ENCODE results near the gene ZNF614.

DNA sequence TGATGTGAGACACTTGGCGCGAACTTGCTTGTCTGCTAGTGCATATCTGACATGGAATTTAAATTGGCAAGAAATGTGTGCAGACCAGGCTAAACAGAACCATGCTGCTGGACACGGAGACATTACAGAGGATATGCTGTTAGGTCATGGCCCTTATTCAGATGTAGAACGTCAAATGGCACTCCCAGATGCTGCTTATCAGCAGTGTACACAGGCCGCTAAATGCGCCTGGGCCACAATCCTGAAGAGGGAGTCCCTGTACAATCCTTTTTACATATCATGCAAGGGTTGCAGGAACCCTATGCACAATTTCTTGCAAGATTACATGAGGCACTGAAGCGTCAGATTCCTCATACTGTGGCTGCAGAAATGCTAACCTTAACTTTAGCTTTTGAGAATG lies 50.8 kb downstream of the ZNF614 start:
- TF ChIP-seq, protein P1, sequence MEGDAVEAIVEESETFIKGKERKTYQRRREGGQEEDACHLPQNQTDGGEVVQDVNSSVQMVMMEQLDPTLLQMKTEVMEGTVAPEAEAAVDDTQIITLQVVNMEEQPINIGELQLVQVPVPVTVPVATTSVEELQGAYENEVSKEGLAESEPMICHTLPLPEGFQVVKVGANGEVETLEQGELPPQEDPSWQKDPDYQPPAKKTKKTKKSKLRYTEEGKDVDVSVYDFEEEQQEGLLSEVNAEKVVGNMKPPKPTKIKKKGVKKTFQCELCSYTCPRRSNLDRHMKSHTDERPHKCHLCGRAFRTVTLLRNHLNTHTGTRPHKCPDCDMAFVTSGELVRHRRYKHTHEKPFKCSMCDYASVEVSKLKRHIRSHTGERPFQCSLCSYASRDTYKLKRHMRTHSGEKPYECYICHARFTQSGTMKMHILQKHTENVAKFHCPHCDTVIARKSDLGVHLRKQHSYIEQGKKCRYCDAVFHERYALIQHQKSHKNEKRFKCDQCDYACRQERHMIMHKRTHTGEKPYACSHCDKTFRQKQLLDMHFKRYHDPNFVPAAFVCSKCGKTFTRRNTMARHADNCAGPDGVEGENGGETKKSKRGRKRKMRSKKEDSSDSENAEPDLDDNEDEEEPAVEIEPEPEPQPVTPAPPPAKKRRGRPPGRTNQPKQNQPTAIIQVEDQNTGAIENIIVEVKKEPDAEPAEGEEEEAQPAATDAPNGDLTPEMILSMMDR (conservative IDR thresholded peaks at IDR 0.05): no peak
- no peak for TF ChIP-seq EZH2 (IDR thresholded peaks at IDR 0.05; ENCODE audit: low read depth)

Measured in PC-9 (cell line).